CD4-positive, alpha-beta T cell treated with Interleukin-15 for 1 hour (primary cell): Measurements from ENCODE around the gene SLC16A6.
A peak's percentile ranks its signal among the peaks of the same experiment; 100 is the strongest.
"Not testable (repeated sequence)": the region's sequence is repeated elsewhere in the genome, so short reads cannot be mapped to it uniquely, and the experiment has no call there.

ENCODE experiments used
- DNase-seq: peaks from one replicate; pipeline ENCODE4 v3.0.0-alpha.2; 2020

The SLC16A6 gene

DNA sequence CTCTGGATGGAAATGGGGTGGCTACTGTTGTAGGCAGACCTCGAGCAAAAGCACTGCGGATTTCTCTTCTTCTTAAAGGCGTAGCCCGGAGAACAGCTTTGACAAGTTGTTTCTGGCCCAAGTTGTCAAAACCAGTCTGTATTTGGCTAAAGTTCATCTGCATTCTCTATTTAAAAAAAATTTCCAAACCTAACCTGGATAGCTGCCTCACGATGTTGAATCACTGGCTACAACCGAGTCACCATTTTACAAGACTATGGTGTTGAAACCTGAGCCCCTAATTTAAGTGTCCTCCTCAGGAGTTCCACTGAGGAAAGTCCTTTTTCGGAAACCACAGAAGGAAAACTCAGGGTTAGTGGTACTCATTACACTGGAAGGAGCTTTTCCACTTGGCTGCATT lies 1.5 kb downstream of the SLC16A6 start:
- no peak for DNase-seq

DNA sequence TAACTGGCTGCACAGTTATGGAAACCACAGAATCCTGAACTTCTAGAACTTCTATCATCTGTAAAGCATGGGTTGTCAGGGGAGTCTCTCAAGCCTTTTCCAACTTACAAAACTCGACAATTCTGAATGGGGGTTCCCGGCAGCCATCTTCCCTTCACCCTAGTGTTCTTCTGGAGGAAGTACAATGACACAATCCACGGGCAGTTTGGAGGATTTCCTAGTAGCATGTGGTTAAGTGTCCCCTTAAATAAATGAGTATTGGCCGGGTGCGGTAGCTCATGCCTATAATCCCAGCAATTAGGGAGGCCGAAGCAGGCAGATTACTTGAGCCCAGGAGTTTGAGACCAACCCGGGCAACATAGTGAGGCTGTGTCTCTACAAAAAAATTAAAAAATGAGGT lies 2.1 kb downstream of the SLC16A6 start:
- peak; percentile 58 for DNase-seq

DNA sequence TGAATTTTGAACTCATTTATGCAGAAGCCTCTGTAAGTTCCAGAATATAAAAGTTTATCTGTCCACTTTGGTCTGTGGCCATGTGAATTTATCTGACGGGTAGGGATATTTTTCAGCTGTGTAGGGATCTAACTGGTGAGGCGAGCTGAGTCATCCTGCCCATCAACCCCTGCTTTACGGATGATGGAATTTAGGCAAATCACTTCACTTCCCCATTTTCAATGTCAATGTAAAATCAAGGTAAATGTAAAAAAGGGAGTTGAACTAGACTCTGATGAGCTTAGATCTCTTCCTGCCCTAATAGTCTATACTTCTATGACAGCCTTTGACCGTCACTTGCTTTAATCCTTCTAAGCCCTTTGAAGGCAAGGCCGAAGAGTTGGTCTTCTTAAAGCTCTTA lies 2.6 kb downstream of the SLC16A6 start:
- DNase-seq: peak; percentile 63

DNA sequence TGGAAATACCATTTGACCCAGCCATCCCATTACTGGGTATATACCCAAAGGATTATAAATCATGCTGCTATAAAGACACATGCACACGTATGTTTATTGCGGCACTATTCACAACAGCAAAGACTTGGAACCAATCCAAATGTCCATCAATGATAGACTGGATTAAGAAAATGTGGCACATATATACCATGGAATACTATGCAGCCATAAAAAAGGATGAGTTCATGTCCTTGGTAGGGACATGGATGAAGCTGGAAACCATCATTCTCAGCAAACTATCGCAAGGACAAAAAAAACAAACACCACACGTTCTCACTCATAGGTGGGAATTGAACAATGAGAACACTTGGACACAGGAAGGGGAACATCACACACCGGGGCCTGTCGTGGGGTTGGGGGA lies 9.0 kb downstream of the SLC16A6 start:
- not testable (repeated sequence) for DNase-seq

DNA sequence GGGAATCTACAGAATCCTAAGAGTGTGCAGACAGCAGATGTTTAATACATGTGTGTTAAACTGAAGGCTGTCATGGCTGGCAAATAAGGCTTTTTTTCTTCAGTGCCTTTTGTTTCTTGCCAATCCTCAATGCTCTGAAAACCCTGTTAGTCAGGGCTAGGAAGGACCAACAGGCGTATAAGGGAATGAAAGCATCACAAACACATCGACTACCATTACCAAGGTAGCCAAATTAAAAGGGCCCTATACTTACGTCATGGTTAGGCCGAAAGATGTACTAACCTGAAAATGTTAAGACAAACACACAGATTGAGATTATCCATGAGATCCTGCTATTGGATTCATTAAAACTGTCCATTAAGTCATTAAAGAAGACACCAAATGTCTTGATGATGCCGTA lies 13.1 kb downstream of the SLC16A6 start:
- no peak for DNase-seq

DNA sequence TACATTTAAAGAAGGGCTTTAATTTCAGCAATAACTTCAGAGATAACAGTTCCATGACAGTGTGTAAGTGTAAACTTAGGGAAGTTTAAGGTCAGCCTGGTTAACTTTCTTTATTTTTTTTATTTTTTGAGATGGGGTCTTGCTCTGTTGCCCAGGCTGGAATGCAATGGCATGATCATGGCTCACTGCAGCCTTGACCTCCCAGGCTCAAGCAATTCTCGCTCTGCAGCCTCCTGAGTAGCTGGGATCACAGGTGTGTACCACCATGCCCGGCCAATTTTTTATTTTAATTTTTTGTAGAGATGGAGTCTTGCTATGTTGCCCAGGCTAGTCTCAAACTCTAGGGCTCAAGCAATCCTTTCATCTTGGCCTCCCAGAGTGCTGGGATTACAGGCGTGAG lies 14.6 kb downstream of the SLC16A6 start:
- DNase-seq: not testable (repeated sequence)

DNA sequence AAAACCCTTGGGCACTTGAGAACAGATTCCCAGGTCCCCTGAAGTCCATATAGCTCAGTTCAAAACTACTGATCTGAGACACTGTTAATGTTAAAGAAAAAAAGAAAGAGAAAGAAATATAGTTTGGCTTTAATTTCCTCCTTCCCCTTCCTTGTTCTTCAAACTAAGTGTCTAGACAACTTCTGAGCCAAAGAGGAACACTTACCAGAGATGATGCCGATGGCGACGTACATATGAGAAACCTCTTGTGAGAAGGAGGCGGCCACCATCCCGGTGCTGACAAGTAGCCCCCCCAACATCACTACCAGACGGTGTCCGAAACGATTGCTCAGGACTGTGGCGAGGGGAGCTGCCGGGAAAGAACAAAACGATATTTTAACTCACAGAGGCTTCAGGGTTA lies 17.2 kb downstream of the SLC16A6 start:
- DNase-seq: no peak

DNA sequence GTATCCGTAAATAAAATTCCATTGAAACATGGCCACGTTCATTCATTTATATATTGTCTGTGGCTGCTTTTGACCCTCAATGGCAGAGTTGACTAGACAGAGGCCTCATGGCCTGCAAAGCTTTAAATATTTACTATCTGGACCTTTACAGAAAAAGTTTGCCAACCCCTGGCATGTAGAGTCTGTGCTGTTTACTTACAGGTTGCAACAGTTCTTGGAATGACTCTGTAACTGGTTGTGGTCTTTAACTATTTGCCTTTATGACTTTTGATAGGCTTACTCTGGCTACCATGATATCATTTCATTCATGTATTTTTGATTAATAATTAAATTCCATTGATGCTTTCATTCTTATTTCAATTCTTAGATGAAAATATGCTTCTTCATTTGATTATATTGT lies 25.1 kb downstream of the SLC16A6 start:
- DNase-seq: not testable (repeated sequence)

DNA sequence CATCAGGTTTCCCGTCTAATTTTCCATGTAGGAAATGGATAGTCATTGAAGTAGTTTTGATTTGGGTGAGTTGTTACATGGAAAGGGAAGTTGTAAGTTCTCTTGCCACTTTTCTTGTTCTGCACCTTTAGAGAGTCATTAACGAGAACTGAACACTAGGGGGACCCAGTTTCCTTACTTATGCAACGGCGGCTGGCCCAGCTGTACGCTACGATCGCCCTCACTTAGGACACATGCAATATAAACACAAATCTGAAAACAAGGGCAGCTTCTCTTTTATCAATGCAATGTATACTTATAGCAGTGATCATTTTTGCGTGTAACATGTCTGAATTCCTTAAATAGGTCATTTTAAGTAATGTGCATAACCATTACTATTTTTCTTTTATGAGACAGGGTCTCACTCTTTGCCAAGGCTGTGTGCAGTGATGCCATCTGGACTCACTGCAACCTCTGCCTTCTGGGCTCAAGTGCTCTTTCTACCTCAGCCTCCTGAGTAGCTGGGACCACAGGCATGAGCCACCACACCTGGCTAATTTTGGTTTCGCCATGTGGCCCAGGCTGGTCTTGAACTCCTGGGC lies 27.7 kb downstream of the SLC16A6 start:
- DNase-seq: not testable (repeated sequence)

DNA sequence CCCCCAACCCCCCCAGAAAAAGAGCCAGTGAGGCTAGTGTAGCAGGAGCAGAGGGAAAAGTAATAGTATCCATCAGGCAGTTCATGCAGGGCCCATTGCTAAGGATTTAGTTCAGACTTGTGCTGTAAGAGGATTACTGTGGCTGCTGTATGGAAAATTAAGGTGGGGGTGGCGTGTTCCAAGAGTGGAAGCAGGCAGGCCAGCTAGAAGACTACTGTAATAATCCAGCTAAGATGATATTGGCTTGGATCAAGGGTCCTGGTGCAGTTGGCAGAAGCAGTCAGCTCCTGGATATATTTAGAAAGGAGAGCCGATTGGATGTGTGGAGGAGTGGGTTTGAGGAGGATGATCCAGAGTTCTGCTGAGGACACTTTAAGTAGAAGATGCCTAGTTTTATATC lies 28.5 kb downstream of the SLC16A6 start:
- DNase-seq: not testable (repeated sequence)

DNA sequence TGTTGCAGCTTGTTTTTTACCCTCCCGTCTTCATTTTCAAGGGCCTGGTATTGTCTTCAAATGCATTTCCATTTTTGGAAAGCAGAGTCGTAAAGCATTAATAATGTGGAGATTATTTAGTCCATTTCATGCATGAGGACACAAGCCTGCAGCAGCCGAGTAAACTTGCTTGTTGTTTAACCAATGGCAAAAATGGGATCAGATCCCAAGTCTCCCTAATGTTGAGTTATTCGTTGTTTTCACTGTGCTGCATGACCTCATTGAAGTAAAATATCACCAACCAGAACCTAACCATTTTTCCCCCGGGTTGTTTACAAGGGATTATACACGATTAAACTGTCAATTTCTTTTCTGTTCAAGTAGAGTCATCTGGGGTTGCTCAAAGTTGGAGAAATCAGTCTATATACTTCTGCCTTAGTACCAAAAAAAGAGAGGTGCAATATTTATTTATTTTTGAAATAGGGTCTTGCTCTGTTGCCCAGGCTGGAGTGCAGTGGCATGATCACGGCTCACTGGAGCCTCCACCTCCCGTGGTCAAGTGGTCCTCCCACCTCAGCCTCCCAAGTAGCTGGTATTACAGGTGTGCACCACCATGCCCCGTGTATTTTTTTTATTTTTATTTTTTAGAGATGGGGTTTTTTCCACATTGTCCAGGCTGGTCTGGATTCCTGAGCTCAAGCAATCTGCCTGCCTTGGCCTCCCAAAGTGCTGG lies 30.7 kb downstream of the SLC16A6 start:
- no peak for DNase-seq

DNA sequence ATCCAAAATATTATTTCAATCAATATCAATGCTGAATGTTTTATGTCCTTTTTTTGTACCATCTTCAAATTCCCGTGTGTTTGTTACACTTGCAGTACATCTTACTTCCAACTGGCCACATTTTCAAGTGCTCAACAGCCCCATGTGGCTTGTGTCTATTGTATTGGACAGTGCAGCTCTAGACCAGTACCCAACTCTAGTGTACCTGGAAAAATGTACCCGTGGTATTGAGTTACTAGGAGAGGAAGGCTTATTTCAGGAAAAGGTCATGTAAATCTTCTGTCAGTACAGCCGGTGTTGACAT lies 31.3 kb downstream of the SLC16A6 start:
- not testable (repeated sequence) for DNase-seq

DNA sequence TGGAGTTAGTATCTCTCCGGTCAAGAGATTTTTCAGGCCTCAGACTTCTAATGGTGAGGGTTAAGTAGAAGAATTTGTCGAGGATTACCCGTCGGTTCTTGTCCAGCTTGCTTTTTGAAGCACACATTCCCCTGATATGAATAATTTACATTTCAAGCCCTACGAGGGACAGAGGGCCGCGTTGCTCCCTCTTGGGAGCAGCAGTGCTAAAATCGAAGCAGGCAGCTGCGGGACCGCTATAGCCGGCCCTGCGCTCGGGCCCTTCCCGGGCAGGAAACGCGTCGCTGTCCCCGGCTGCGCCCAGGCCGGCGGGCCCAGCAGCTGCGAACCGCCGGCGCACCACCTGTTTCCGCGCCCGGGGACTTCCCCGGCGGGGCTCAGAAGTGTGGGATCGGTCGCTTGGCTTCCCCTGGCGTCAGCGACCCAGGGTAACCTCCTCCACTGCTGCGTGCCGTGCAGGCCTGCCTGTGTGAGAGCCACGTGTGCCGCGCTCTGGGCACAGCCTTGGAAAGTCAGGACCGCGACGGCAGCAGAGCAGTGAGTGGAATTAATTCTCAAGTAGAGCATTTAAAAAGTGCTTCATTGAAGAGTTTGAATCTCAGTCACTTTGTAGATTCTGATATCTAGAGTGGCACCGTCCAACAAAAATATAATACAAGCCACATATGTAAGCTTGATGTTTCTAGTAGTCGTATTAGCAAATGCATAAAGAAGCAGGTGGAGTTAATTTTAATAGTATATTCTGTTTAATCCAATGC lies 31.9 kb downstream of the SLC16A6 start:
- peak; percentile 89 for DNase-seq

DNA sequence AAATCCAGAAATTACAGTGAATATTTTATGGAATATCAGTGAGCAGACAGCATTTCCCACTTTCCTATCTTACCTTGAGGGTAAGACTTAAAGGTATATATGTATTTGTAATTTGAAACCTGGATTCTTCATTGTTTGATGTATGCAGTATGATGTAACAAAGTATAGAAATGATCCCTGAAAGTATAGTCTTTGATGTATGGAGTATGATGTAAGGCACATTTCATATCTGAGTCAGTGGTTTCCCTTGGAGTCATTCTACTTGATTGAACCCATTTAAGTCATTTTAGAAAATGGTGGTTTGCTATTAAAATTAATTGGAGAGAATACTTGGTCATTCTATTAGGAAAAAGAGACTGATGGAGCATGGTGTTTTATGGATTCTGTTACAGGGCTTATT lies 33.0 kb downstream of the SLC16A6 start:
- no peak for DNase-seq

DNA sequence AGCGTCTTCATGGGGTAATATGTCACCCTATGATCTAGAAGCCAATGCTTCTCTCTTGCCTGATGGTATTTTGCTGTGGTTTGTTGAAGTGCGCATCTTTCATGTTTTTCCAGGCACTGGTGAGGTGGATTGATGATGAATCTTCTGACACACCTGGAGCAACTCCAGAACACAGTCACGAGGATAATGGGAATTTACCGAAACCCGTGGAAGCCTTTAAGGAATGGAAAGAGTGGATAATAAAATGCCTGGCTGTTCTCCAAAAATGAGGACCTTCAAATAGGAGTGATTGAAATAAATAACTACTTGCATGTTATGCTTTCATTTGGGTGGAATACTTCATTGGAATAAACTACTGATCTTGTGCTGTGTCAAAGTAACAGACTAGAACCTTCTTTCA lies 34.2 kb downstream of the SLC16A6 start:
- DNase-seq: not testable (repeated sequence)

DNA sequence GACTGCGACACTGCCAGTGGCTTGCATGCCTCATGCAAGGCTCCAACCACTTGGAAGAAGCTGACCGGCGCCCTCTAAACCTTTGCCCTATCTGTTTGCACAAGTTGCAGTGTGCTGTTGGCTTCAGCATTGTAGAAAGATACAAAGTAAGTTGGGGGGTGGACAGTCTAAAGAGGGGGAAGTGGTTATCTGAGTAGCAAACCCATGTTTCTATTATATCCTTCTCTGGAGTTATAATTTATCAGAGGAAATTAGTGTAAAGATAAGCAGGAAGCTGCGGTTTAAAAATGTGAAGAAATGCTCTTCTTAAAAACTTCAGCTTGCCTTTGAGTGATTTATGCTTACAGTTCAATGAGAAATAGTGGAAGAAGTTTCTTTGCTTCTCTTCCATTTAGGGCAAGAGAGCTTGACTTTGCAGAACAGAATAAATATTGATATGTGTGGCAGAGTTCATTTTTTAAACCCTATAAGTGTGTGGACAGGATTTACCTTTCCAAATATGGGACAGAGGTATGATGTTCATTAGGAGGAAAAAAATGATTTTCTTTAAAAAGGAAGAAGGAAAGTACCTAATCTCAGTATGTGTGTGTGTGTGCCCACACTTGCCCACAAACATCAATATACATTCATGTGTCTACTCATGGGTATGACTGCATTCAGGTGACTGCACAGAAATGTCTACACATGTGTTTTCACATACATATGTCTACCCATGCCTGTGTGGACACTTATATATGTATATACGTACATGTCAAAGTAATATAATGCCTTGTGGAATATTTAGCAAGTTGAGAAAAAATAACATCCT lies 35.0 kb downstream of the SLC16A6 start:
- DNase-seq: peak; percentile 27

DNA sequence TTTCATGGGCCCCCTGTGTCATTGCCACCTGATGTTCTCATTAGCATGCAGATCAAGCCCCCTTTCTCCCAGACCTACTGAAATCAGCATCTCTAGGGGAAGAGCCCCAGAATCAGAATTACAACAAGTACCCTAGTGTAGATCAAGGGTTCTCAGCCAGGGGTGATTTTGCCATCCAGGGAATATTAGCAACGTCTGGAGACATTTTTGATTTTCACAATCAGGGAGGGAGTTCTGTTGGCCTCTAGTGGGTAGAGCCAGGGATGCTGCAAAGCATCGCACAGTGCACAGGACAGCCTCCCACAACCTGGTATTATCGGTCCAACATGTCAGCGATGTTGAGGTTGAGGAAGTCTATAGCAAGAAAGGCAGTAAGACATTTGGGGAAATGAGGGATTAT lies 35.8 kb downstream of the SLC16A6 start:
- no peak for DNase-seq

DNA sequence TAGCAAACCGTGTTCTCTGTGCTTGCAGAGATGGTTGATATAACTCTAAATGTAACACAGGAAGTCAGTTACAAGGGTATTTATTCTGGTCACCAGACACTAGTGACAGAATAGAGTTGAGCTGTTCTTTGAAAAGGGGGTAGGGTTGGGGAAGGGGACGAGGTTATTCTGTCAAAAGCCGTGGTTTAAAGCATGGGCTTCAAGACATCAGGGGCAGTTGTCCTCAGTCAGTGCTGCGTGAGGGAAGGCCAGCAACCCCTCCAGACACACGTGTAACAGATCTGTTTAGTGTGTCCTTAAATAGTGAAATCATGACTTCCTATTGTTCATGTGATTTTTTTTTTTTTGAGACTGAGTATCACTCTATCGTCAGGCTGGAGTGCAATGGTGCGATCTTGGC lies 37.5 kb downstream of the SLC16A6 start:
- DNase-seq: peak; percentile 37

DNA sequence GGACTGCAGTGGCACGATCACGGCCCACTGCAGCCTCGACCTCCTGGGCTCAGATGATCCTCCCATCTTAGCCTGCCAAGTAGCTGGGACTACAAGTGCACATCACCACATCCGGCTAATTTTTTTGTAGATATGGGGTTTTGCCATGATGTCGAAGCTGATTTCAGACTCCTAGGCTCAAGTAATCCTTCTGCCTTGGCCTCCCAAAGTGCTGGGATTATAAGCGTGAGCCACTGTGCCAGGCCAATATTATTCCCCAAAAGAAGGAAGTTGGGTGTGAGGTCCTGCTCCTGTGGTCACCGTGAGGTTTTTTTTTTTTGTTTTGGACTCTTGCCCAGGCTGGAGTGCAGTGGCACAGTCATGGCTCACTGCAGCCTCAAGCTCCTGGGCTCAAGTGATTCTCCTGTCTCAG lies 41.6 kb downstream of the SLC16A6 start:
- DNase-seq: peak; percentile 36

DNA sequence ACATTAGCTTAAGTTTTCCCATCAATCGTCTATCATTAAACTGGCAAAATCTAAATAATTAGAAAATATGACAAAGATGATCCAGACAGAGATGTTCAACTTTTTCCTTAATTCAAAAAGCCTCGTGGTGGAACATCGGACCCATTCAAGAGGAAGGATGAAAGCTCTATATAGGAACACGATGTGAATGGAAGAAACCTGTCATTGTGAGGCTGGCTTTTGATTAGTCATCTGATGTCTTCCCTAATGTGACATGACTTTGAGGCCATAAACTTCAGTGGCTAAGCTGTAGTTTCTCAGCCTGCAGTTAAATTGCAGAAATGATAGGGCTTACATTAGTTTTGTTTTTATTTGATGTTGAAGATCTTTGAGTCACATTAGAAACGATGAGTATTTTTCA lies 42.0 kb downstream of the SLC16A6 start:
- no peak for DNase-seq

DNA sequence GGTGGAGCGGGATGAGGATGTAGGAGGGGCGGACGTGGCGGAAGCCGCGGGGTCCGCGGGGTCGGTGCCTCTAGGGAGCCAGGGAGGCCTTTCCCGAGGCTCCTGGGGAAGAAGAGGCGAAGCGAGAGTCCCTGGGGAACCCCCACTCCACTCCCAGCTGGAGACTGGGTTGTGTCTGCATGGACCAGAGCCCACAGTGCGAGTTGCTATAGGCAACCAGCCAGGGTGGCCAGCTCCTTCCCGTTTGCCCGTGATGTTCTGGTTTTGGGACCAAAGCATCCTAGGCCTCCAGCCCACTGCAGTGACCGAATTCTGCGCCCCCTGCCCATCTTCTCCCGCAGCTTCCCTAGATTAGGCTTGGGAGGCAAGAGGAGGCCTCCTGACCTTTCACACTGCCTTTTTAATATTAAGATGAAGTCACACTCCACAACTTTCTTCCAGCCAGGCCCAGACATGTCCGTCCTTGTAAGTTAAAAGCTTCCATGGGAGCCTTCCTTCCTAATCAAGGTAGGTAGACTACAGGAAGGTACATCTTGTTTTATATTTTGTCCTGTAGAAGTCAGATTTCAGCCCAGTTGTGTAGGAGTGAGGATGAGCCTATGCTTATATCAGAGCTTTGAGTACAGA lies 42.6 kb downstream of the SLC16A6 start:
- DNase-seq: peak; percentile 82

DNA sequence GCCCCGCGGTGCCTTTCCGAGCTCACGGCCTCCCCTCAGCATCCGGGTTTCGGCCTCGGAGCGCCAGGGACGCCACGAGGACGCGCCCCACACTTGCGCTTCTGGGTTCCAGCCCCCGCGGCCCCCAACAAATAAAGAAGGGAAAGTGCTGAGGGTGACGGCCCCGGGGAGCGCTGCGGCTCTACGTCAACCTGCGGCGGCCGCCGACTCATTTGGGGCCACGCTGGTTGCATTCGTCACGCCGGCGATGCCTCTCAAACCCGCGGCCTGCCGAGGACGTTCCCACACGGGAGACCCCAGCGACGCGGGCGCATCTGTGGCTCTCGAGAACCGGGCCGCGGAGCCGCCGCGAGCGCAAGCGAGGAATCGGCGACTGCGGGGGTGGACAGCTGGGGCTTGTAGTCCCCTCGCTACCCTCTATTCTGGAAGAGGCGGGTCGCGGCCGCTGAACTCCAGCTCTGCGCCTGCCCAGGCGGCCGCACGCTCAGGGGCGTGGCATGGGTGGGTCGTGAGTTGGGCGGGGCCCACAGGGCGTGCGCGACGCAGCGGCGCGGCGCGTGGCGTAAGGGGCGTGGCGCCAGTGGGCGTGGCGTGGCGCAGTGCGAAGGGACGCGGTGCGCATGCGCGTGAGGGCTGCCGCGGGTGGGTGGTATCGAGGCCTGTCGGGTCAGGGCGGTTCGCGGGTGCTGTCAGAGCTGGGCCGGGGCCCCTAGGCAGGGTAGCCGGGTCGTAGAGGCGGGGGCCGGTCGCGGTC lies 43.3 kb downstream of the SLC16A6 start, which contains the start of gene AMZ2:
Gene AMZ2, plus strand, starts transcription at position 599 of the 754 bp plus-strand sequence. CDS start 2,145 bp downstream, outside the sequence.
- DNase-seq: peak; percentile 95
